Renal pelvis (tissue), 4 donors: Measurements from ENCODE around the gene NTNG1. TPM values are rescaled to one million over a fixed set of nuclear protein-coding genes. Genes with fewer than 3 reads are reported as not detected.

Source experiments
- DNase-seq: peaks from one replicate; pipeline ENCODE4 v3.0.0-alpha.2; 2013
- polyA plus RNA-seq, 3 donors: library from polyadenylated mRNA; unstranded; fragments of 120-200 nt; gene quantifications; one replicate each; pipeline ENCODE4 v1.2.1, GENCODE V29; 2013; ENCODE audit not compliant: insufficient read length in 3 of 3

The NTNG1 gene
- polyA plus RNA-seq, 3 donors = 24.9 to 34.5 (median 28.2) TPM

DNA sequence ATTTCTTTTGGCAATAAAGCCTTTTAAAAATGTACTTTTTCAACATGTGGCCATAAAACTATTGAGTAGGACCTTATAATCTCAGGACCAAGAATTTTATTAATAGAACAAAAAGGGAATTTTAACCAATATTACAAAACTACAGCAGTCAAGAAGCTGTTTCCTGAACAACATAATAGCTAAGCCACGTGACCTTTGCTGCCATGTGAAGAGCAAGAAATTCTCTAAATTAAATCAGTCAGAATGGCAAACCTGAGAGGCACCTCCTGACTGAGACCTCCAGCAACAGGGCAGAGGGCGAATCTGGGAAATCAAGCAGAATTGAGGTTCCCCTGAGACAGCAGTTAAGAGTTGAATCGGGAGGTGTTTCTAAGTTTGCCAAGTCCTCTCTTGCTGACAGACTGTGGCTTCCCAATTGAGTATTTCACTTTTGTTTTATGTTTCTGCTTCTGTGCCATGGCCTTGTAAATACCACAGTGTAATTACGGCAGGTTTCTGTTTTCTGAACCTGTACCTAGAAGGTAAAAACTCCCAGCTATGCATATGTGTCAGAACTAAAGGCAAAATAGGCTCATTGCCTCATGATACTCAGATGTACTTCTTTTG lies 358.4 kb downstream of the NTNG1 start:
- DNase-seq = no peak

DNA sequence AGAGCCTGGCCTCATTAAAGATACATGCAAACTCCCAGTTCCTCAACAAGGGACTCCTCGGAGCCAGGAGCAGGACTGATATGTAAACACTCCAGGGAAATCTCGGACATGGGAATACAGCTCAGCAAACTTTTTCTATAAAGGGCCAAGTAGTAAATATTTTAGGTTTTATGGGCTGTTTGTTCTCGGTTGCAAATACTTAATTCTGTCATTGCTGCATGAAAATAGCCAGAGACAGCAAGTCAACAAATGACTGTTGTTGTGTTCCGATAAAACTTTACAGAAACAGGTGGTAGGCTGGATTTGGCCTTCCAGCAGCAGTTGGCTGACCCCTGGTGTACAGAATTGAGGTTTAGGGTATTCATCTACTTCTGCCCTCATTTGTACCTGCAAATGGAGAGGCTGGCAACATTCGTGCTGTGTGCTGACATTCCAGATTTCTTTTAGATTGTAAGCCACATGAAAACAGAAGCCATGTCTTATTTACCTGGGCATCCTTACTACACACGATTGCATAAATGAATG lies 360.3 kb downstream of the NTNG1 start:
- no peak for DNase-seq

GRCh38 chr1:107510347-107510746 lies 369.5 kb downstream of the NTNG1 start:
- no peak for DNase-seq

- DNase-seq = no peak
Measured at GRCh38 chr1:107512836-107513235, 372.0 kb downstream of the NTNG1 start.

- DNase-seq = no peak
Measured at GRCh38 chr1:107514841-107515240, 374.0 kb downstream of the NTNG1 start.

DNA sequence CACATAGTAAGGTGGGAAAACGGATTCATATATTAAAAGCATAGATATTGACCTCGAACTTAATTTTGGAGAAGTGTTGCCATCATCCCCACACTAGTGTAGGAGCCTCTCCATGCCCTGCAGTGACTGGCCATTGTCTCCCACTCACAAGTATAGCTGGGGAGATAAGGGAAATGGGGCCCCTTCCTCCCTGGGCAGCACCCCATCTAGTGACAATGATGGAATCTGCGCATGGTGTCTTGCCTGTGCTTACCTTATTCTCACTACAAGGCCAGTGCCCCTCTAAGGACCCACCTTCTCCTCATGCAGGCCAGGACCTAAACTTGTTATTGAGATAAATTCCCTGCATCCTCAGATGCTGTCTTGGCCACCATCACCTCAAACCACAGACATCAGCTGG lies 374.9 kb downstream of the NTNG1 start:
- no peak for DNase-seq

DNA sequence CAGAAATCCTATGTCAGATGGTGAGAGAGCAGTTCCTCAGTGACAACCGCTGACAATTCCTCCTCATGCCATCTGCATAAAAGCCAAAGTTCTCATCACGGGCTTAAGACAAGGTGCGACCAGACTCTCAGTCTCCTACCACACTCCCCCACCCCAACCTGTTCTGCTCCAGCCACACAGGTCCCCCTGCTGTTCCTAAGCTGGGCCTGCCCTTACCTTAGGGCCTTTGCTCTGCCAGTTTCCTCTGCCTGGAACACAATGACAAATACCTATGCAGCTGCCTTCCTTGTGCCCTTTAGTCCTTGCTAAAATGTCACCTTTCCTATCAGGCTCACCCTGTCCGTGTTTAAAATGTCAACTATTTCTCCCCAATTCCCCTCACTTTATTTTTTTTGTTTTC lies 382.2 kb downstream of the NTNG1 start:
- no peak for DNase-seq

DNA sequence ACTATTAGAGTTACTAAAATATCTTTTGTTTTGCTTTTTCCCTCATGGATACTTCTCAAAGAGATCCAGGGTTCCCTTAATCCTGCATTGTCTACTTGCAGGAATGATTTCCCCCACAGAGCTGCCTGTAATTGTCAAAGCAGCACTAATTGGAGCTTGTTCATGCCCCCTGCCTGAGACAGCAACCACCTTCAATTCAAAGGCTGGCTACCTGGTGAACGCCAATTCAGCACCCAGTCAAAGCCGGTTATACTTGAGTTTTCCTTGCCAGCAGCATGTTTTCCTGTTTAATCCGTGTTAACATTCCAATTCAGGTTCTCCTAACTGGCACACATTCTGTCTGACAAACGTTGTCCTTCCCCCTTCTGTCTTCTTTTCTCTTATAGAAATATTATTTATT lies 382.9 kb downstream of the NTNG1 start:
- no peak for DNase-seq

DNA sequence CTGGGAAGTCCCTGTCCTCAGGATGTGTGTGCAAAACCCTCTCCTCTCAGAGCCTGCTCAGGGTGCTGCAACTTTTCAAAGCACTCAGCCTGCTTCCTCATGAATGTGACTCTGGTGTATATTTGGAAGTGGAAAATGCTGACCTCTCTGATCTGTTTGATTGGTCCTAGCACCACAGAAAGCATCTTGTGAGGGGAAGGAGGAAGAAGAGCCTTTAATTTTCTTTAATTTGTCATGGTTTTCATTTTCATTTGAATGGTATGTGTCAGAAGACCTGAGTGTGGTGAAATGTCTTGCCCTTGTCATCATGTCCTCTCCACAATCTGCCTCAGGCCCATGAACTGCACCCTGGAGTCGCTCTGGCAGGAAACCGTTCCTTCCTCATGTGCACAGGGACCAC lies 383.5 kb downstream of the NTNG1 start:
- no peak for DNase-seq

DNA sequence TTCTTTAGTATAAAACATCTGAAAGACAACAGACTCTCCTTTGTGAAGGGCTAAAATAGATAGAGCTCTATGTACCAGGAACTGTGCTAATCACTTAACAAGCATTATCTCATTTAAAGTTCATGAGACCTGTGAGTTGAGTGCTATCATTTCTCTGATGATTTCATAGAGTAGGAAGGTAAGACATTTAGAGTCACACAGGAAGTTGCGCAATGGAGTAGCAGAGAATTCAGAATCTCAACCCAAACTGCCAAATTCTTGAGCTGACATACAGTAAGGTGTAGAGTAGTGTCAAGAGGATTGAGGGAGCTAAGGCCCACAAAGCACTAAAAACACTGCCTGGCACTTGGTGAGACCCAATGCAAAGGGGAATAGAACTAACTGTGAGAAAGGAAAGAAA lies 384.3 kb downstream of the NTNG1 start:
- no peak for DNase-seq

DNA sequence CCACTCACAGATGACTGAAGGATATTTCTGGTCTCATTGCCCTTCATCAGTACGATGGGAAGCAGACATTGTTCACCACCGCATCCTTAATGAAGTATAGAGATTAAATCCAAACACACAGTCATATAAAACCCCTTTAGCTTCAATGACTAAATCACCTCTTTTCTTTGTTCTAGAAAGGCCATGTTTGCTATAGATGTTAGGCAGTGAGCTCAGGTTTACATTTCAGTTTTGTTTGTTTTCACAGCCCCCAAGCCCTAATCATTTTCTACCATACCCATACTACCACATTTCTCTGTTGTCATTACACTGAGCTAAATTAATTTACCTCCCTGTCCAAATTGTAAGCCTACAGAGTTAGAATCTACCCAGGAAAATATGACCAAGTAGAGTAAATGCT lies 385.1 kb downstream of the NTNG1 start:
- no peak for DNase-seq

GRCh38 chr1:107526524-107527198 lies 385.8 kb downstream of the NTNG1 start:
- no peak for DNase-seq

DNA sequence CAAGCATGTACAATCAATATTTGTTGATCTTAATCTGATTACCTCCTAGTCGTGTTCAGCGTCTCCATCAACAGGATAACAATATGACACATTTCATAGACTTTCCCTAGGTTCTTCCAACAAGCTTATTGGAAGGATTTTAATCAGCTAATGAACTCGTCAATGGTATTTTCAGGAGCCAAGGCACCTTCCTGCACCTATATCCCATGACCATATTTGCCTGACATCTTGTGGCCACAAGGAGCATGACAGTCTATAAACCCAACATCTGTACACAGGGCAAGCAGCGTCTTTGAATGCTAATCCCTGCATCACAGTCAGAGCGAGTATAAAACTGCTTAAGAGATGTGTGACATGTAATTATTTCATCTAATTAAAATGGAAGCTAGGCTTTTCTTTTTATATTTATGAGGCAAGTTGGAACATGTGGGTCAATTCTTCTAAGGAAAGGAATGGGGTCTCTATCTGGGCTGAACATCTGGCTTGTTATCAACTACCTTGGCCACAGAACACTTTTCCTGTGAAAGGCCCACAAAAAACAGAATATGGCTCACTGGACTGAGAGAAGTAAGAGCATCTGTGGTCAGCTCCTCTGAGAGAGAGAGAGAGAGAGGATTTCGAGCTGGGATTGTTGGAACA lies 388.8 kb downstream of the NTNG1 start:
- peak; percentile 45 for DNase-seq

DNA sequence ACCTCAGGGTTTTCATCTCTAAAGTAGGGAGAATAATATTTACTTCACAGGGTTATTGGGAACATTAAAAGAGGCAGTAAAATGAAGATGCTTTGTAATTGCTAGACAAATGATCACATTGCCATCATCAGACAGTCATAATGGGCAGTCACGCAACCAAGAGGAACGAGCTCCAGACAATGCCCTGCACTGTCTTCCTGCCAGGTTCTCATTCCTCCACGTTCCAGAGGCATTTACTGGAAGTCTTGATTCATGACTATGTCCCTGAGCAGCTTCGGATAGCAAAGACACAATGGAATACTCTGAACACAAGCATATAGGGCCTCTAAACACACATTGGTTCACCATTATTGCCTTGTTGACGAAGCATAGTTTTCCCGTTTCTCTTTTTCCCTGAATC lies 389.7 kb downstream of the NTNG1 start:
- no peak for DNase-seq

DNA sequence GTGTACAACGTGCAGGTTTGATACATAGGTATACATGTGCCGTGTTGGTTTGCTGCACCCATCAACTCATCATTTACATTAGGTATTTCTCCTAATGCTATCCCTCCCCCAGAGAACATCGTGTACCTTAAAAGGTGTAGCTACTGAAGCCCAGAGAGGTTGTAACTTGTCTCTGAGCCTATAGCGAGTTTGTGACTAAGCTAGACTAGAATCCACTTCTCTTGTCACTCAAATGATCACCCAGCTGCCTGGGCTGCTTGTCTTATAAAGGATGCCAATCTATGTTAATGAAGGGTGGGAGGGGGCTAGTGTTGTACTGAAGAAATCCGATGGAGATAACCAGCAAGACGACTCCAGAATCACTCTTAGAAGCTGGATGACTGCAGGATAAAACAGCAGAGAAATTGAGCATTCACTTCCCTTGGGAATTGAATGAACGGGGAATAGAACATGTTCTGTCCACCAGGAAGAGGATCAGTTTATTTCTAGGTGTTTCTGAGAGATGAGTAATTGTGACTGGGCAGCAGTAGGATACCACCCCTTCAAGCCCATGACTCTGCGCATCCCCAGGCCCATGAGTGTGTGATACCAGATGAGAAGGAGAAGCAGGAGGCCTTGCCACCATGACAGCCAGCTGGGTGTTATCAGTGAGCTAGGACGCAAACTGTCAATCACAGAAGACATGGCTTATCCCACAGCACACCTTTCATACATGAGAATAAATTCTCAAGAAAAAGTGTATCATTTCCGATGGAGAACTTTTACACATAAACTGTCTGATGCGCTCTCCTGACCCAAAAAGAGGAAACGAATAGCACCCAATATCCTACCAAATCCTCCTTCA lies 390.4 kb downstream of the NTNG1 start:
- DNase-seq = no peak

DNA sequence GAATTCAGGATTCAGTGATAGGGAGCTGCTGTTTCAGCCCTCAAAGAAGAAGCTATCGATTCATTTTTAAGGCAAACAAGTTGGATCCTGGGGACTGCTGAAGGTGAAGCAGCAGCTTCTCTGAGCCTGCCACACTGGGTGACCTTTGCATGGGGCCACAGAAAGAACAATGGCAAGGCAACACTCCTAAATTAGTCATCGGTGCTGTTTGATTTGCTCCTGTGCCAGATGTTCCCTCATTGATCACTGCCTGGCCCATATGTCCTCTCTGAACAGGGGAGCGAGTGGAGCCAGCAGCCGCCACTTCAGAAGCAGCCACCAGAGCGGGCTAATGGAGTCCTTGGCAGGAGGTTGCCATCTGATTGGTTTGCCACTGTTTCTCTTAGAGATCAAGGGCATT lies 391.5 kb downstream of the NTNG1 start:
- DNase-seq = no peak

Other genes with a start within 250 kb of the NTNG1 start
- gene PRMT6, start 84.4 kb upstream of the NTNG1 start, polyA plus RNA-seq = 10 to 100 TPM; 39.4 to 45.7 (median 44.5) TPM